Nephron progenitor cell (in vitro differentiated cells): ENCODE data around the gene FSD1.

Experiments used
- DNase-seq: peaks from one replicate; pipeline ENCODE4 v3.0.0; 2021
- H3K27ac Mint-ChIP-seq: 2 replicates; pipeline ENCODE4 v1.8.0; 2021; ENCODE audit warnings: mild to moderate bottlenecking, moderate library complexity, mixed read lengths
- H3K27me3 Mint-ChIP-seq: 2 replicates; pipeline ENCODE4 v1.8.0; 2021; ENCODE audit warnings: mild to moderate bottlenecking, low read depth, mixed read lengths; ENCODE audit not compliant: poor library complexity
- H3K36me3 Mint-ChIP-seq: 2 replicates; pipeline ENCODE4 v1.8.0; 2021; ENCODE audit warnings: low read depth, mixed read lengths
- H3K4me1 Mint-ChIP-seq: 2 replicates; pipeline ENCODE4 v1.8.0; 2021; ENCODE audit warnings: mixed read lengths
- H3K4me3 Mint-ChIP-seq: 2 replicates; pipeline ENCODE4 v1.8.0; 2021; ENCODE audit warnings: mild to moderate bottlenecking, moderate library complexity, mixed read lengths
- H3K9me3 Mint-ChIP-seq: 2 replicates; pipeline ENCODE4 v1.8.0; 2021; ENCODE audit warnings: mild to moderate bottlenecking, moderate library complexity, mixed read lengths
- TF ChIP-seq, protein P1 (sequence below): fragments of 200-600 bp; sonication (generic); IDR thresholded peaks from 2 replicates; pipeline ENCODE4 v1.5.0; 2021; ENCODE audit warnings: antibody characterized with exemption

Gene FSD1

DNA sequence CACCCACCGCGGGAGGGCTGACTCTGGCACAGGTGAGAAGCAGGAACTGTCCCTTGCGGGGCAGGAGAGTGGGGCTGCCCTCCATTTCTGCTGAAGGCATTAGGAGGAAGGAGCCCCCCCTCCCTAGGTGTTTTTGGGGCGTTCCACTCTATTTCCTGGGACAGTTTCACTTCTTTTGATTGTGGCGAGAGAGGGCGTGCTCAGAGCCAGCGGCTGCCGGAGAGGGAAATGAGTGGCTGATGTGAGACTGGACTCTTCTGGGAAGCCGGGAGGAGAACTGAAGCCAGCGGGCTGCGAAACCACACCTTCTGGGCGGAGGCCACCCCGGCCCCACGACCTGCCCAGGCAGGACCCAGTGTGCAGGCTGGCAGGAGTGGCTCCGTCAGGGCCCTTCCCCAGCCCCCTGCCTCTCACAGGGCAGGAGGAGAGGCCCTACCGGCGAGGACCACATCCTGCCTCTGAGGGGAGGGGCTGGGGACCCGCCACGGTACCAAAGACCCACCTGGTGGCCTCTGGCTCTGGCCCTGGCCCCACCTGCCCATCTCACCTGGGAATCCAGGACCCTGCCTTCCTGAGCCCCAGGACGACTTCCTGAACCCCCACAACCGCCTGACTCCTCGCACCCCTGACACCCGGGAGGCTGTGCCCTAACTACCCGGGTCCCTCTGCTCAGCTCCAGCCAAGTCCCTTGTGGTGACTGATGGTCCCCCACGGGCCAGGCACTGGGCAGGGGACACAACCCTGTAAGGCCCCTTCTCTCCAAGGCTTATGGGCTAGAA is 64.9 kb downstream of the FSD1 start:
- Mint-ChIP-seq H3K27ac (peak overlapping the region; percentile 96), H3K4me3 (peak overlapping the region; percentile 23), H3K27me3 (no peaks in the 10 kb centered on the region), H3K4me1 (peaks cover 56% of the 10 kb centered on the region), H3K9me3 (no peaks in the 10 kb centered on the region), H3K36me3 (no peaks in the 10 kb centered on the region)
- DNase-seq = peak; percentile 53
- TF ChIP-seq, protein P1, sequence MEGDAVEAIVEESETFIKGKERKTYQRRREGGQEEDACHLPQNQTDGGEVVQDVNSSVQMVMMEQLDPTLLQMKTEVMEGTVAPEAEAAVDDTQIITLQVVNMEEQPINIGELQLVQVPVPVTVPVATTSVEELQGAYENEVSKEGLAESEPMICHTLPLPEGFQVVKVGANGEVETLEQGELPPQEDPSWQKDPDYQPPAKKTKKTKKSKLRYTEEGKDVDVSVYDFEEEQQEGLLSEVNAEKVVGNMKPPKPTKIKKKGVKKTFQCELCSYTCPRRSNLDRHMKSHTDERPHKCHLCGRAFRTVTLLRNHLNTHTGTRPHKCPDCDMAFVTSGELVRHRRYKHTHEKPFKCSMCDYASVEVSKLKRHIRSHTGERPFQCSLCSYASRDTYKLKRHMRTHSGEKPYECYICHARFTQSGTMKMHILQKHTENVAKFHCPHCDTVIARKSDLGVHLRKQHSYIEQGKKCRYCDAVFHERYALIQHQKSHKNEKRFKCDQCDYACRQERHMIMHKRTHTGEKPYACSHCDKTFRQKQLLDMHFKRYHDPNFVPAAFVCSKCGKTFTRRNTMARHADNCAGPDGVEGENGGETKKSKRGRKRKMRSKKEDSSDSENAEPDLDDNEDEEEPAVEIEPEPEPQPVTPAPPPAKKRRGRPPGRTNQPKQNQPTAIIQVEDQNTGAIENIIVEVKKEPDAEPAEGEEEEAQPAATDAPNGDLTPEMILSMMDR = no peak

DNA sequence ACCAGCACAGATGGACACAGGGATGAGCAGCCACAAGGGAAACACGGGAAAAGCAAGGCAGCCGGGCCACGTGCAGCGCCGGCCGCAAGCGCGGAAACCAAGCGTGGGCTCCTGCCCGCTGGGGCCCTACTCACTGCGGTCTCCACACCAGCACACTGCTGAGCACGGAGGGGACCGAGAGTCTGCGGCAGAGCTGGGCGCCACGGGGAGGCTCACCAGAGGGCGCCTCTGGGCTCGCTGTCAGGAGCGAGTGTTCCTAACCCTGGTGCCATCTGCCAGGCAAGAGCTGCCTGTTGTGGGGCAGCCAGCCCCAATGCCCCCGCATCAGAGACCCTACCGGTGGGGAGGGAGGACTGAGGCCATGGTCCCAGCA is 65.5 kb downstream of the FSD1 start:
- DNase-seq = peak; percentile 37
- Mint-ChIP-seq H3K4me3 (no peak overlapping the region), H3K4me1 (peaks cover 56% of the 10 kb centered on the region), H3K9me3 (no peaks in the 10 kb centered on the region), H3K36me3 (no peaks in the 10 kb centered on the region), H3K27me3 (no peaks in the 10 kb centered on the region), H3K27ac (peak overlapping the region; percentile 77)
- TF ChIP-seq, protein P1 = no peak

DNA sequence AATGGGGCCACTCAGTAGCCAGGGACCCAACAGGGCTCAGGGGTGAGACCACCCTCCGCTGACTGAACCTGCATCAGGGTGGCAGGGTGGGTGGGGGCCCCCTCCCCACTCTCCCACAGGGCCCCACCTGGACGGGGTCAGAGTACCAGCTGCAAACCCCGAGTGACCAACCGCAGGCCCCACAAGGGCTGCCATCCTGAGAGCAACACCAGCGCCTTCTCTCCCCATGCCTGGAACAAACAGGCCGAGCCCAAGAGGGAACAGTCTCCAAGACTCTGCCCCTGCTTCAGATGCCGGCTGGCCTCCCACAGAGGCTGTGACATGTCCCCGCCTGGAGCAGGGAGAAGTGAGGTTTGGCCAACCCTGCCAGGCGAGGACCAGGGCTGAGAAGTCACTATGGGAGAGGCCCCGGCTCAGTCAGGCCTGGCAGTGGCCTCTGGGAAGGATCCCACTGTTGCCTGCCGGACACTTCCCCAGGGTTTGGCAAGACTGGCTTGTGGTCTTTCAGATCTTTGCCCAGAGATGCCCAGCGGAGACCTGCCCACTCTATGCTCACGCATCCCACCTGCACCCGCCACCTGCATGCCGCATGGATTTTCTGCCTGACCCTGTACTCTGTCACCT is 66.1 kb downstream of the FSD1 start:
- H3K4me3 Mint-ChIP-seq = no peak overlapping the region
- H3K9me3 Mint-ChIP-seq = no peaks in the 10 kb centered on the region
- peak overlapping the region; percentile 95 for H3K27ac Mint-ChIP-seq
- no peak for DNase-seq
- TF ChIP-seq, protein P1 = no peak
- H3K27me3 Mint-ChIP-seq = no peaks in the 10 kb centered on the region
- peaks cover 63% of the 10 kb centered on the region for H3K4me1 Mint-ChIP-seq
- H3K36me3 Mint-ChIP-seq = no peaks in the 10 kb centered on the region

DNA sequence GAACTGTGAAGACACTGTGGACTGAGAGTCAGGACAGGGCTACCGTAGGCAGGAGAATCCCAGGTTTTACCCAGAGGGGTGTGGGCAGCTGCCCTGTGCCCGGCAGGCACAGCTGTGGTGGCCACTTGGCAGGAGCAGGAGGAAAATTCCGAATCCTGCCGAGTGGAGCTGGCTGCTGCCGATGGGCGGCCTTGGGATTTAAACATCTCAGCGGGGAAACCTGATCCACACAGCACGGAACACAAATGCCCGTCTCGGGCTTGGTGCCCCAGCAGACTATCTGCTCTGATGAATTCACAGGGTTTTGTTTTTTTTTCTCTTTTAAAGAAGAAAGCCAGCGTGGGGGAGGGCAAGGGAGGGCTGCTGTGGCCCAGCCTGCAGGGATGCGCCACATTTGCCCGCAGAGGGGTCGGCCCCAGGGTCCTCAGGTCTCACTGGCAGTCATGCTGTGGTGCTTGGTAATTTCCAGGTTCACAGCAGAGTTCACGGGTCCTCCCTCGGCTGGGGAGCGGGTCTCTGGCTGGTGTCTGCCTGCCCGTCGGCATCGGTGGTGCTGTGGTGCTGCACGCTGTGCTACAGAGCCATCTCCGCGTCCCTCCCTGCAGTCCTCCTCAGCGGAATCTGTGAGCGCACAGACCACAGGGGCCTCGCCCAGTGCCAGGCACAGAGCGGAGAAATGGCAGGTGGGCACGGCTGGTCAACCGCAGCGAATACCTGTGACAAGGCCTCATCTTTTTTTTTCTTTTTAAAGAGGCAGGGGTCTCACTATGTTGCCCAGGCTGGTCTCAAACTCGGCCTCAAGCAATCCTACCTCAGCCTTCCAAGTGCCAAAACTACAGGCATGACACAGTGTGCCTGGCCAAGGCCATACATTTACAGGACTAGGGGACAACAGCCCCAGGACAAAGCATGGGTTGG is 67.1 kb downstream of the FSD1 start:
- TF ChIP-seq, protein P1 = no peak
- H3K4me3 Mint-ChIP-seq = no peak overlapping the region
- H3K4me1 Mint-ChIP-seq = peaks cover 72% of the 10 kb centered on the region
- H3K36me3 Mint-ChIP-seq = no peaks in the 10 kb centered on the region
- peak overlapping the region; percentile 95 for H3K27ac Mint-ChIP-seq
- H3K9me3 Mint-ChIP-seq = no peaks in the 10 kb centered on the region
- DNase-seq = peak; percentile 32
- H3K27me3 Mint-ChIP-seq = no peaks in the 10 kb centered on the region

DNA sequence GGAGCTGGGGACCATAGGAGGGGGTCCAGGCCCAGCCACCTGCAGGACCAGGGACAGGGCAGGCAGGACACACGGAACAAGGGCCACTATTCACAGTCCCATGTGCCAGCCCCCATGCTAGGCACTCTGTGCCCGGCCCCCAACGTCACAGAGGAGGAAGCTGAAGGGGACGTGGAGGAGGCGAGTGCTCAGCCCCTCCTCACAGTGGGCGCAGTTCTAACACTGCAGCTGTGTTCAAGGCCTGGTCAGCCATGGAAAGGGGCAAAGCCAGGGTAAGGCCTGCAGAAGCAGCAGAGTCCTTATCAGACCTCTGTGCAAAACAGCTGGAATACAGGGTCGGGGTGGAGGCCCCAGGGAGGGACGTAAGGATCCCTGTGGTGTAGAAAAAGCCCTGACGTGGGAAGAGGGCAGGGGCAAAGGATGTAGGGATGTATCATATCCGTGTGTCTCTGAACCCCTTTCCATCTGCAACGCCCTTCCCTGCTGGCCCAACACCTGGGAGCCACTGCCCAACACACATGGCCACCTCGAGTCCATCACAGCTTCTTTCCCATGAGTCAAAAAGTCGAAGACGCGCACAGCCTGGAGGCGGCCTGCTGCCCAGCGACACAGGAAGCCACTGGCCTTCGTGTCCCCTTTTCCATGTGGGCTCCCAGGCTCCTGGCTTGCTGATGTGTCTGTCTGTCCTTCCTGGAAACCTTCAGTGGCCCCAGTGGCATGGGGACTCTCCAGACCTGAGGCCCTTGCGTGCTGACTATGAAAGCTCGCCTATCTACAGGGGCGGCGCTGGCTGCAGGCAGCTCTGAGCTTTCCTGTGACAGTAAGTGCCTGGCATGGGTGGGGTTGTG is 68.0 kb downstream of the FSD1 start:
- no peaks in the 10 kb centered on the region for H3K9me3 Mint-ChIP-seq
- no peak for DNase-seq
- peaks cover 77% of the 10 kb centered on the region for H3K4me1 Mint-ChIP-seq
- TF ChIP-seq, protein P1 = no peak
- H3K27ac Mint-ChIP-seq = peak overlapping the region; percentile 95
- no peak overlapping the region for H3K4me3 Mint-ChIP-seq
- no peaks in the 10 kb centered on the region for H3K36me3 Mint-ChIP-seq
- no peaks in the 10 kb centered on the region for H3K27me3 Mint-ChIP-seq
